Measurements from ENCODE around the gene GSTT2B.

GRCh38 chr22:23984430-23984829, 23.4 kb upstream of the GSTT2B start:
- no peak for TF ChIP-seq CTCF (IDR thresholded peaks at IDR 0.05)
- TF ChIP-seq ZFX (IDR thresholded peaks at IDR 0.05; ENCODE audit: borderline replicate concordance), result no peak
